Head of caudate nucleus (tissue), 42 donors: ENCODE data around the gene GPR152.
"Not testable (repeated sequence)": the region's sequence is repeated elsewhere in the genome, so short reads cannot be mapped to it uniquely, and the experiment has no call there.

Source experiments
- DNase-seq, 42 donors: peaks; one replicate each; pipeline versions ENCODE4 v3.0.0 to v3.0.0-alpha.2; 2020 to 2021; ENCODE audit warnings: mixed read lengths in 7 of 42
- intact Hi-C: fragments of 100-400 bp; cut with DNase I; formaldehyde crosslinking; loops from one replicate; pipeline ENCODE4 v1.15.0; 2022

GPR152 gene

DNA sequence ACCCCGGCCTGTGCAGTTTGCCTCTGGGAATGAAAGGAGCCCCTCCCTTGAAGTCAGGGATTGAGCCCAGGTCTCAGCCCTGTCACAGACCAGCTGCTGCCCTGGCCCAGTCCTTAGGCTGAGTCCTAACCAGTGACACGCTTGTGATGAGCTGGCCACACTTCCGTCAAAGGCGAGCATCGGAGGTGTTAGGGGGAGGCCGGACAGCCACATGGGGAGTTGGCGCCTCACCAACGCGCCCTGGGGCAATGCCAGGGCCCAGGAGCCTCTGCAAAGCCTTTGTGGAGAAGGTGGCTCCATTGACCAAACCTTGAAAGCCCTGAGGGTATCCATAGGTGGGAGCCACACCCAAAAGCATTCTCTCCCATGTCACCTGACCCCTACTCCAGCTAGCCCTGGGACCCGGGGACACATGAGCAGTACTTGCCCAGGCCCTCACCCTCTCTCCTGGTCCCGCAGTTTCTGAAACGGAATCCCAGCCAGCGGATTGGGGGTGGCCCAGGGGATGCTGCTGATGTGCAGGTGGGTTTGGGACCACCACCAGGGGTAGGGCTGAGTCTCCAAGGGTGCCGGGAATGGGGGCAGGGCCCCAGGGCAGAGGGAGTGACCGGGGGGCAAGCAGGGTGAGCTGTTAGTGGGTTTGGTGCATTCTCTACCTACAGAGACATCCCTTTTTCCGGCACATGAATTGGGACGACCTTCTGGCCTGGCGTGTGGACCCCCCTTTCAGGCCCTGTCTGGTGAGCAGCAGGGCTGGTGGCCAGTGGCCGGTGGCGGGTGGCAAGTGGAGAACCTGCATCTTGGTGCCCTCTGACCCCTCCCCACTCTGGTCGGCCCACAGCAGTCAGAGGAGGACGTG is 18.8 kb downstream of the GPR152 start:
- DNase-seq, result no peak
- intact Hi-C loops, result no loop called here

- no peak for DNase-seq
- intact Hi-C loops, result no loop called here
Observed at GRCh38 chr11:67432655-67433349, 19.7 kb downstream of the GPR152 start.

GRCh38 chr11:67431346-67432249 is 20.9 kb downstream of the GPR152 start:
- intact Hi-C loops, result no loop called here
- DNase-seq, result no peak

- DNase-seq, result no peak
- intact Hi-C loops, result no loop called here
Observed at GRCh38 chr11:67429722-67430121, 22.8 kb downstream of the GPR152 start.

DNA sequence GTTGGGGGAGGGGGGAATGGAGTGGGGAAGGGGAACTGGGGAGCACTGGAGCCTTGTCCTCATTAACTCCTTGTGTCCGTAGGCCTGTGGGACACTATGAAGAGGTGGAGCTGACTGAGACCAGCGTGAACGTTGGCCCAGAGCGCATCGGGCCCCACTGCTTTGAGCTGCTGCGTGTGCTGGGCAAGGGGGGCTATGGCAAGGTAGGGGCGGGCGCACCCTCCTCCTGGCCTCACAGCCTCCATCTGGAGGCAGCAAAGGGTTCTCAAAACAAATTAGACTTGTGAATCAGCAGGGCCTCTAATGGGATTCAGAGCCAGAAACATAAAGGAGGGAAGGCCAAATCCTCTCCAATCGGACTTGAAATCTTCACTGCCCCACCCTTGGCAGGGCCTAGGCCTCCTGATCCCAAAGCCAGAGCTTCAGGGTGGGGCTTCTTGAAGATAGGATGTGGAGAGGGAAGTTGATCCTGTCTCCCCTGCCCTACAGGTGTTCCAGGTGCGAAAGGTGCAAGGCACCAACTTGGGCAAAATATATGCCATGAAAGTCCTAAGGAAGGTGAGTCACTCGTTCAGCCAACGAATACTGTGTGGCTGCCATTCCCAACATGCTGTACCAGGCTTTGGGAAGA is 23.4 kb downstream of the GPR152 start:
- intact Hi-C loops, result no loop called here
- no peak for DNase-seq

DNA sequence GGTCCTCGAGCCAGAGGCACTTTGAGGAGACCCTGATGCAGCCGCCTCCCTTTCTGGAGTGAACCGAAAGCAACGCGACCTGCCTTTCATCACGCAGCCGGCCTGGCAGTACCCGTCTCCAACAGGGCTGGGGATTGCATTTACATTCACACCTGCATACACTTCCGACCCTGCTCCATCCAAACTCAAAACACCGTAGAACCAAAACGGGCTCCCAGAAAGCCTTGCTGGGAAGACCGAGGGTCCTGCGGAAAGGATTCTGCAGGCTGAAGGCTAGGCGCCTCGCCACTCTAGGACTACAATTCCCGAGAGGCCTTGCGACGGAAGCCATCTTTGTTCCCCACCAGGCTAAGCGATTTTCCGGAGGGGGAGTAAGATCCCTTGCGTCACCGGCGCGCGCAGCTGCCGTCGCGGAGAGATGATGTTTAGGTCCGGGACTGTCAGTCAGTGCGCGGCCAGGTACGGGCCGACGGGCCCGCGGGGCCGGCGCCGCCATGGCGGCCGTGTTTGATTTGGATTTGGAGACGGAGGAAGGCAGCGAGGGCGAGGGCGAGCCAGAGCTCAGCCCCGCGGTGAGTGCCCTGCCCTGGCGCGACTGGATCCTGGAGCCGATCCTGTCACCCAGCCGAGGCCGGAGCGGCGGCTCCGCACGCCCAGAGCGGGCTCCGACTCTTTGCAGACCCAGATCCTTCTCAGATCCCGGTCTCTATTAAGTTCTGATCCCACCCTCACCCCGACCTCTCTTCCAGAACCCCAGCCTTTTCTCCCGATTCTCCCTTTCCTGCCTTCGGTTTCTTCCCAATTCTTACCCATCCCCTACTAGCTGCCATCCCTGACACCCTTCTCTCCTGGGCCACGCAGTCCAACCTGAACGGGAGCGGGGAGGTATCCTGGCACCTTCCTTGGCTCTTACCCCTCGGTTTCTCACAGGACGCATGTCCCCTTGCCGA is 24.2 kb downstream of the GPR152 start, which contains the start of gene RPS6KB2:
TSS of gene RPS6KB2 (plus strand) at position 443 of the 950 bp plus-strand sequence. CDS start at position 495, 52 bp downstream.
- peak; percentile 89 to 100 (median 99) for DNase-seq
- intact Hi-C loops, result no loop called here

- intact Hi-C loops, result not testable (repeated sequence)
- peak in 2 of 42 donors; percentile 24 to 36 for DNase-seq
Observed at GRCh38 chr11:67427364-67427859, 25.1 kb downstream of the GPR152 start.

- peak in 1 of 42 donors; percentile 36 for DNase-seq
- intact Hi-C loops, result no loop called here
Observed at GRCh38 chr11:67423891-67424613, 28.5 kb downstream of the GPR152 start.

- intact Hi-C loops, result no loop called here
- no peak for DNase-seq
Observed at GRCh38 chr11:67423466-67423865, 29.1 kb downstream of the GPR152 start.

- intact Hi-C loops, result no loop called here
- DNase-seq, result no peak
Observed at GRCh38 chr11:67422891-67423290, 29.6 kb downstream of the GPR152 start.

- DNase-seq, result no peak
- intact Hi-C loops, result no loop called here
Observed at GRCh38 chr11:67421430-67422031, 31.0 kb downstream of the GPR152 start.

DNA sequence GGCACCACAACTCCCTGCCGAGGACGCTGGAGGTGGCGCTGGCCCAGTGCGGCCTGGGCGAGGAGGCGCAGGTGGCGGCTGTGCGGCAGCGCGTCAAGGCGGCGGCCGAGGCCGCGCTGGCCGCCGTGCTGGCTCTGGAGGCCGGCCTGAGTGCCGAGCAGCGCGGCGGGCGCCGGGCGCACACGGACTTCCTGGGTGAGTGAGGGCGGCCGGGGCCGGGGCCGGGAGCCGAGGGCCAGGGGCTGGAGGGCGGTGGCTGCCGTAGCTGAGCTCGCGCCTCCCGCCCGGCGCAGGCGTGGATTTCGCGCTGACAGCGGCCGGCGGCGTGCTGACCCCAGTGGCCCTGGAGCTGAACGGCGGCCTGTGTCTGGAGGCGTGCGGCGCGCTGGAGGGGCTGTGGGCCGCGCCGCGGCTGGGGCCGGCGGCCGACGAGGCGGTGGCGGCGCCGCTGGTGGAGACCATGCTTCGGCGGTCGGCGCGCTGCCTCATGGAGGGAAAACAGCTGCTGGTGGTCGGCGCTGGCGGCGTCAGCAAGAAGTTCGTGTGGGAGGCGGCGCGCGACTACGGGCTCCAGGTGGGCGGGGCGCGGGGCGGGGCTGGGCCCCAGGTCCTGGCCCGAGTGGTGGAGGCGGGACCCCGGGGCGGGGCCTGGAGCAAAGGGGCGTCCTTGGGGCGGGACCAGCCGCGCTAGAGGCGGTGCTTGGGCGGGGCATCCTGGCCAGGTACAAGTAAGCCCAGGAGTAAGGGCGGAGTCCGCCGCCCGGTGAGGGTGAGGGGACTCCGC is 31.7 kb downstream of the GPR152 start:
- peak; percentile 88 to 99 (median 96) for DNase-seq
- intact Hi-C loops, result no loop called here

- peak in 1 of 42 donors; percentile 3 for DNase-seq
- intact Hi-C loops, result no loop called here
Observed at GRCh38 chr11:67420147-67420645, 32.3 kb downstream of the GPR152 start.

DNA sequence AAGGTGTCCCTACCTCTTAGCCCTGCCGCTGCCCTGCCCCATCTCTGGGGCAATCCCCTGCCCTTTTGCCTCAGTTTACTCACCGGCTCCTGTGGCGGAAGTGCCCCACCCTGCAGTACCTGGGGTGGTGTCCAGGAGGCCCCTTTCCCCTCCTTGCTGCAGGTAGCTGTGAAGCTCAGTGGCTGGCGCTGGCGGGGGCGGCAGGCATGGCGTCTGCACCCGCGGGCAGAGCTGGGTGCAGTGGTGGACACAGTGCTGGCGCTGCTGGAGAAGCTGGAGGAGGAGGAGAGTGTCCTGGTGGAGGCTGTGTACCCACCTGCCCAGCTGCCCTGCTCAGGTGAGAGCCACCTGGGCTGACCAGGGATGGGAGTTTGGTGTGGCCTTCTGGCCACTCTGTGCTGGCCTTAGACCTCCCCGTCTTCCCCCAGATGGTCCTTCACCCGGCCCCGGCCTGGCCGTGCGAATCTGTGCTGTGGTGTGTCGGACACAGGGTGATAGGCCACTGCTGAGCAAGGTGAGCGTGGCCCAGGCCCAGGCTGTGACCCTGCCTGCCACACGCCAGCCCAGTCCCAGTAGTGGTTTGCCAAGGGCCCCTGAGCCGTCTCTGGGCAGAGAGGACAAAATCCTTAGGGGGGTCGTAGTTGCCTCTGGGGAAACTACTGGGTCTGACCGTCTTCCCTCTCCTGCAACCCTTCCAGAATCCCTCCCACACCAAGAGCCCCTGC is 33.0 kb downstream of the GPR152 start:
- intact Hi-C loops, result no loop called here
- DNase-seq, result no peak
